Amniotic epithelial cell (primary cell): Measurements from ENCODE around the gene FARP2.
A peak's percentile ranks its signal among the peaks of the same experiment; 100 is the strongest.
"Not testable (repeated sequence)": the region's sequence is repeated elsewhere in the genome, so short reads cannot be mapped to it uniquely, and the experiment has no call there.

Experiments
- DNase-seq: peaks from one replicate; pipeline ENCODE4 v3.0.0-alpha.2; 2010; ENCODE audit warnings: low read depth

The FARP2 gene

GRCh38 chr2:241505086-241505780 lies 149.1 kb downstream of the FARP2 start:
- DNase-seq: no peak

GRCh38 chr2:241505781-241506201 lies 149.7 kb downstream of the FARP2 start:
- DNase-seq: no peak

GRCh38 chr2:241506317-241506716 lies 150.2 kb downstream of the FARP2 start:
- DNase-seq: not testable (repeated sequence)

GRCh38 chr2:241506793-241507429 lies 150.8 kb downstream of the FARP2 start:
- DNase-seq: no peak

- DNase-seq: peak; percentile 12
These were observed 151.6 kb downstream of the FARP2 start for GRCh38 chr2:241507430-241508239.

- DNase-seq: peak; percentile 97
These were observed 152.4 kb downstream of the FARP2 start, which contains the start of gene STK25 for GRCh38 chr2:241508240-241509154. Gene STK25, minus strand, starts transcription at chr2:241508584. Its CDS starts 549 bp downstream, at chr2:241508035.

GRCh38 chr2:241509155-241509784 lies 153.2 kb downstream of the FARP2 start:
- DNase-seq: no peak

GRCh38 chr2:241511091-241511741 lies 155.1 kb downstream of the FARP2 start:
- DNase-seq: no peak

- DNase-seq: peak; percentile 13
These were observed 158.5 kb downstream of the FARP2 start for GRCh38 chr2:241514553-241514952.

- DNase-seq: no peak
These were observed 159.1 kb downstream of the FARP2 start for GRCh38 chr2:241514986-241515737.

GRCh38 chr2:241516520-241516965 lies 160.5 kb downstream of the FARP2 start:
- peak; percentile 10 for DNase-seq

GRCh38 chr2:241517297-241517696 lies 161.2 kb downstream of the FARP2 start:
- DNase-seq: no peak

- no peak for DNase-seq
These were observed 163.6 kb downstream of the FARP2 start for GRCh38 chr2:241519669-241520068.

- no peak for DNase-seq
These were observed 166.4 kb downstream of the FARP2 start for GRCh38 chr2:241522477-241522876.

GRCh38 chr2:241525818-241526780 lies 170.0 kb downstream of the FARP2 start:
- not testable (repeated sequence) for DNase-seq

- no peak for DNase-seq
These were observed 174.5 kb downstream of the FARP2 start for GRCh38 chr2:241530571-241530970.

GRCh38 chr2:241531161-241531722 lies 175.2 kb downstream of the FARP2 start:
- no peak for DNase-seq

- no peak for DNase-seq
These were observed 176.1 kb downstream of the FARP2 start for GRCh38 chr2:241532168-241532567.
